ENCODE results near the gene TMEM208.

TMEM208 gene

GRCh38 chr16:67254801-67255552 is 28.0 kb downstream of the TMEM208 start:
- DNase-seq, result no peak

GRCh38 chr16:67255553-67256221 is 28.8 kb downstream of the TMEM208 start:
- no peak for DNase-seq

- DNase-seq, result no peak
These were observed 29.8 kb downstream of the TMEM208 start for GRCh38 chr16:67256701-67257230.

GRCh38 chr16:67257486-67258160 is 30.7 kb downstream of the TMEM208 start:
- DNase-seq, result no peak

- no peak for DNase-seq
These were observed 31.4 kb downstream of the TMEM208 start for GRCh38 chr16:67258161-67258835.

GRCh38 chr16:67259705-67260104 is 32.8 kb downstream of the TMEM208 start:
- no peak for DNase-seq

GRCh38 chr16:67260426-67261063 is 33.6 kb downstream of the TMEM208 start:
- no peak for DNase-seq

- DNase-seq, result no peak
These were observed 36.3 kb downstream of the TMEM208 start for GRCh38 chr16:67263201-67263600.

- no peak for DNase-seq
These were observed 37.3 kb downstream of the TMEM208 start for GRCh38 chr16:67264277-67264676.

GRCh38 chr16:67264866-67265265 is 37.9 kb downstream of the TMEM208 start:
- DNase-seq, result no peak

GRCh38 chr16:67265834-67266233 is 38.9 kb downstream of the TMEM208 start:
- DNase-seq, result no peak

GRCh38 chr16:67268136-67268579 is 41.2 kb downstream of the TMEM208 start:
- DNase-seq, result no peak

- DNase-seq, result no peak
These were observed 42.8 kb downstream of the TMEM208 start for GRCh38 chr16:67269766-67270165.

GRCh38 chr16:67270931-67271338 is 44.0 kb downstream of the TMEM208 start:
- no peak for DNase-seq

GRCh38 chr16:67271446-67271845 is 44.5 kb downstream of the TMEM208 start:
- no peak for DNase-seq

GRCh38 chr16:67275321-67275720 is 48.4 kb downstream of the TMEM208 start:
- DNase-seq, result no peak

GRCh38 chr16:67277294-67277998 is 50.5 kb downstream of the TMEM208 start:
- DNase-seq, result no peak

GRCh38 chr16:67277999-67278772 is 51.3 kb downstream of the TMEM208 start:
- no peak for DNase-seq
